ENCODE measurements around the gene RAPH1. TPM values are rescaled to one million over a fixed set of nuclear protein-coding genes. Genes with fewer than 3 reads are reported as not detected.

RAPH1 gene
- total RNA-seq, 1 experiment from 2014 or later, result 31.4 TPM

- no peaks in the 10 kb centered on the region for H3K36me3 ChIP-seq (ENCODE audit: control insufficient read depth, insufficient read depth, low read length)
Measured at GRCh38 chr2:203354966-203355365, 180.1 kb downstream of the RAPH1 start.

GRCh38 chr2:203352604-203353255, 182.4 kb downstream of the RAPH1 start:
- Histone ChIP-seq H3K4me3 (ENCODE audit: low read depth in 2 of 2, low read length in 2 of 2) (no peak overlapping the region), H3K9me3 (ENCODE audit: control insufficient read depth, insufficient read depth, low read depth, low read length) (no peaks in the 10 kb centered on the region), H3K36me3 (ENCODE audit: control insufficient read depth, insufficient read depth, low read length) (no peaks in the 10 kb centered on the region), H3K27ac (ENCODE audit: low read length) (no peak overlapping the region), H3K4me1 (ENCODE audit: control insufficient read depth, insufficient read depth, low read length) (peaks cover 17% of the 10 kb centered on the region), H3K27me3 (ENCODE audit: control insufficient read depth, insufficient read depth, low read length) (no peaks in the 10 kb centered on the region)
- ATAC-seq (peak; percentile 96), DNase-seq (ENCODE audit: low read depth, low spot score) (peak; percentile 52)
- BruUV-seq (replicated peaks), result no TSS peak
- intact Hi-C loops (cut with micrococcal nuclease; ENCODE audit: unreplicated experiment), result no loop called here
- ChIA-PET CTCF (no interaction called here), POLR2A (no interaction called here)
- in situ Hi-C loops (cut with HindIII; ENCODE audit: low pct_unique_long_range_greater_than_20kb, low sequenced_read_pairs), result no loop called here
- TF ChIP-seq POLR2AphosphoS5 (IDR thresholded peaks at IDR 0.05; ENCODE audit: low read depth, low read length), result 0 out of 2 replicates have a peak, but pooled peaks have one; percentile 29
- no peak for TF ChIP-seq TCF7L2 (IDR thresholded peaks at IDR 0.05; ENCODE audit: low read depth, low read length)
- TF ChIP-seq REST (IDR thresholded peaks at IDR 0.05; ENCODE audit: insufficient read depth in 1 of 2, low read depth in 2 of 2, low read length in 1 of 2), result no peak

More at GRCh38 chr2:203354966-203355365, 180.1 kb downstream of the RAPH1 start:
- TF ChIP-seq CTCF (IDR thresholded peaks at IDR 0.05) (no peak), TCF7L2 (IDR thresholded peaks at IDR 0.05; ENCODE audit: low read depth, low read length) (no peak), REST (IDR thresholded peaks at IDR 0.05; ENCODE audit: insufficient read depth in 1 of 2, low read depth in 2 of 2, low read length in 1 of 2) (no peak), POLR2AphosphoS5 (IDR thresholded peaks at IDR 0.05; ENCODE audit: low read depth, low read length) (no peak), SIN3A (IDR thresholded peaks at IDR 0.05; ENCODE audit: borderline replicate concordance, insufficient read depth, low read depth, low read length) (no peak)
- ATAC-seq, result no peak
- ChIA-PET POLR2A (no interaction called here), CTCF (no interaction called here)
- Histone ChIP-seq H3K27ac (ENCODE audit: low read length) (no peak overlapping the region), H3K4me1 (ENCODE audit: control insufficient read depth, insufficient read depth, low read length) (peaks cover 17% of the 10 kb centered on the region), H3K27me3 (ENCODE audit: control insufficient read depth, insufficient read depth, low read length) (no peaks in the 10 kb centered on the region), H3K9me3 (ENCODE audit: control insufficient read depth, insufficient read depth, low read depth, low read length) (no peaks in the 10 kb centered on the region), H3K4me3 (ENCODE audit: low read depth in 2 of 2, low read length in 2 of 2) (no peak overlapping the region)
- in situ Hi-C loops (cut with HindIII; ENCODE audit: low pct_unique_long_range_greater_than_20kb, low sequenced_read_pairs), result no loop called here
- no TSS peak for BruUV-seq (replicated peaks)
- DNase-seq (ENCODE audit: low read depth, low spot score), result no peak
- intact Hi-C loops (cut with micrococcal nuclease; ENCODE audit: unreplicated experiment), result no loop called here

Data from Panc1 (cell line).